GM12878 (cell line): ENCODE results near the gene SNAP91. TPM values are rescaled to one million over a fixed set of nuclear protein-coding genes. Genes with fewer than 3 reads are reported as not detected.
A peak's percentile ranks its signal among the peaks of the same experiment; 100 is the strongest.

ENCODE experiments used
- ATAC-seq: fragments of 200-7000 bp; cut with Tn5 transposase; 3 replicates; pipeline ENCODE4 v1.9.1; 2020; ENCODE audit warnings: mild to moderate bottlenecking, moderate library complexity
- Bru-seq: library from RNA; stranded (reverse); fragments of 400-500 nt; gene quantifications from one replicate; lab custom pipeline; 2021; lab: Mats Ljungman, UMichigan
- BruChase-seq, 2 experiments: library from RNA; stranded (reverse); fragments of 400-500 nt; gene quantifications; one replicate each; lab custom pipeline; 2021; lab: Mats Ljungman, UMichigan
- BruUV-seq: library from RNA; stranded (reverse); fragments of 400-500 nt; replicated peaks from 2 replicates; lab custom pipeline; 2021; lab: Mats Ljungman, UMichigan
- CTCF ChIA-PET: fragments of 300-600 bp; sonication (Branson Sonifier 250); formaldehyde crosslinking; extraction: SDS; loops from one replicate; lab custom pipeline; 2021; ENCODE audit warnings: inconsistent platforms; lab: Yijun Ruan, JAX
- POLR2A ChIA-PET: fragments of 350-600 bp; formaldehyde crosslinking; extraction: SDS; loops from one replicate; lab custom pipeline; 2021; ENCODE audit warnings: inconsistent platforms; lab: Charles Lee
- RAD21 ChIA-PET: fragments of 300-600 bp; sonication (Branson Sonifier 250); formaldehyde crosslinking; loops from one replicate; lab custom pipeline; 2023; ENCODE audit warnings: antibody characterized with exemption; ENCODE audit not compliant: unreplicated experiment; lab: Charles Lee
- SMC1A ChIA-PET: fragments of 300-600 bp; sonication (Branson Sonifier 250); formaldehyde crosslinking; loops from one replicate; lab custom pipeline; 2023; ENCODE audit not compliant: unreplicated experiment, uncharacterized antibody; lab: Charles Lee
- DNase-seq: peaks from one replicate; pipeline ENCODE4 v3.0.0-alpha.2; 2011; ENCODE audit warnings: low read depth, low spot score
- FAIRE-seq: peaks from 3 replicates; lab custom pipeline; 2011; peaks lifted over from hg19 to GRCh38; lab: Jason Lieb, UNC
- H2AFZ ChIP-seq: 2 replicates; pipeline ENCODE4 v1.6.0; 2011; ENCODE audit warnings: low read depth, low read length, control low read depth; ENCODE audit not compliant: control insufficient read depth
- H3K27ac ChIP-seq: 2 replicates; pipeline ENCODE4 v1.5.1; 2011; ENCODE audit warnings: control low read depth; ENCODE audit not compliant: control insufficient read depth, insufficient read depth
- H3K27me3 ChIP-seq, 2 experiments: replicated peaks in 1 of 2; 2 replicates each; pipeline versions ENCODE4 v1.6.0 to v1.6.1; 2011; ENCODE audit warnings: low read length in 1 of 2; ENCODE audit not compliant: control insufficient read depth in 2 of 2, insufficient read depth in 2 of 2
- H3K36me3 ChIP-seq, 2 experiments: 2 replicates each; pipeline ENCODE4 v1.5.1; 2011; ENCODE audit warnings: low read length in 1 of 2; ENCODE audit not compliant: control insufficient read depth in 2 of 2, insufficient read depth in 2 of 2
- H3K4me1 ChIP-seq: 2 replicates; pipeline ENCODE4 v1.6.1; 2011; ENCODE audit warnings: mild to moderate bottlenecking, low read length, moderate library complexity, mixed read lengths; ENCODE audit not compliant: control insufficient read depth, insufficient read depth
- H3K4me2 ChIP-seq: 2 replicates; pipeline ENCODE4 v1.6.0; 2011; ENCODE audit warnings: control low read depth; ENCODE audit not compliant: control insufficient read depth, insufficient read depth
- H3K4me3 ChIP-seq: fragments of 200-600 bp; sonication (generic); 2 replicates; pipeline ENCODE4 v1.5.1; 2016
- H3K79me2 ChIP-seq: 2 replicates; pipeline ENCODE4 v1.6.0; 2011; ENCODE audit warnings: low read length; ENCODE audit not compliant: control insufficient read depth, insufficient read depth
- H3K9ac ChIP-seq: 2 replicates; pipeline ENCODE4 v1.8.0; 2011; ENCODE audit warnings: low read length, control low read depth, mixed read lengths; ENCODE audit not compliant: control insufficient read depth, insufficient read depth
- H3K9me3 ChIP-seq: replicated peaks from 3 replicates; pipeline ENCODE4 v1.5.1; 2011; ENCODE audit warnings: mild to moderate bottlenecking, low read length; ENCODE audit not compliant: control insufficient read depth, insufficient read depth
- H4K20me1 ChIP-seq: 2 replicates; pipeline ENCODE4 v1.6.0; 2011; ENCODE audit not compliant: control insufficient read depth, insufficient read depth
- EED ChIP-seq: sonication (generic); IDR thresholded peaks from 2 replicates; pipeline ENCODE4 v1.6.1; 2016; ENCODE audit warnings: antibody characterized with exemption, low read depth
- GATAD2B ChIP-seq: fragments of 450-650 bp; conservative IDR thresholded peaks from 2 replicates; pipeline ENCODE4 v1.6.1; 2017; ENCODE audit warnings: low read depth, mild to moderate bottlenecking, moderate library complexity
- PML ChIP-seq: IDR thresholded peaks from 2 replicates; pipeline ENCODE4 v1.6.1; 2012; ENCODE audit warnings: low read length, inconsistent platforms
- RCOR1 ChIP-seq: conservative IDR thresholded peaks from 2 replicates; pipeline ENCODE4 v1.6.1; 2012; ENCODE audit warnings: low read depth, low read length, improper control_type of control experiment
- whole genome bisulfite sequencing: methylation state at CpG from one replicate; pipeline ENCODE4 v1.1.6; 2016; ENCODE audit warnings: low lambda C conversion rate; ENCODE audit not compliant: insufficient replicate concordance, insufficient coverage; ENCODE audit errors: missing lambda C conversion rate; 5-methylcytosine and 5-hydroxymethylcytosine counted together
- in situ Hi-C: fragments of 300-500 bp; cut with MboI; formaldehyde crosslinking; loops from 9 replicates; pipeline ENCODE4 v1.14.3; 2018; ENCODE audit warnings: mixed read lengths
- intact Hi-C: fragments of 100-400 bp; cut with micrococcal nuclease; formaldehyde crosslinking; loops from one replicate; pipeline ENCODE4 v1.14.2; 2022; ENCODE audit not compliant: unreplicated experiment
- long read RNA-seq, 2 experiments: library from polyadenylated mRNA; unstranded; transcript quantifications; one replicate each; pipeline ENCODE4 v2.0.0, GENCODE V29; 2019 to 2020
- polyA minus RNA-seq, 3 experiments: library from RNA; depleted of rRNA, polyadenylated mRNA; stranded (reverse); fragments of >200 nt; gene quantifications; 2 replicates each; pipeline ENCODE4 v1.2.3, GENCODE V29; 2011
- polyA plus RNA-seq, 11 experiments: library from polyadenylated mRNA; depleted of rRNA in 4 of 11; unstranded in 6 of 11; stranded (reverse) in 5 of 11; fragments of >200 nt; fragmentation: Nextera tagmentation in 4 of 11; fragmentation: Illumina TruSeq in 1 of 11; extraction: Ambion mirVana in 4 of 11; extraction: Trizol in 1 of 11; gene quantifications; 1 replicate in 1 of 11; 2 replicates in 10 of 11; pipeline versions ENCODE4 v1.2.1 to v1.2.3, GENCODE V29; 2011 to 2016; ENCODE audit warnings: inconsistent platforms in 2 of 11, missing spikeins in 2 of 11, low read depth in 1 of 11
- total RNA-seq, 4 experiments: library from RNA; depleted of rRNA in 3 of 4; stranded (reverse); fragments of >200 nt in 3 of 4; fragmentation: Illumina TruSeq in 1 of 4; extraction: Trizol in 1 of 4; gene quantifications; 2 replicates each; pipeline versions ENCODE4 v1.2.1 to v1.2.3, GENCODE V29; 2013 to 2021
- TF ChIP-seq, protein P1 (sequence below): fragments of 450-650 bp; IDR thresholded peaks from 2 replicates; pipeline ENCODE4 v1.6.1; 2017; ENCODE audit warnings: antibody characterized with exemption, mild to moderate bottlenecking, moderate library complexity
- TF ChIP-seq, protein P2 (sequence below): fragments of 450-650 bp; IDR thresholded peaks from 2 replicates; pipeline ENCODE4 v1.6.1; 2017; ENCODE audit warnings: mild to moderate bottlenecking, moderate library complexity

Gene SNAP91, protein sequence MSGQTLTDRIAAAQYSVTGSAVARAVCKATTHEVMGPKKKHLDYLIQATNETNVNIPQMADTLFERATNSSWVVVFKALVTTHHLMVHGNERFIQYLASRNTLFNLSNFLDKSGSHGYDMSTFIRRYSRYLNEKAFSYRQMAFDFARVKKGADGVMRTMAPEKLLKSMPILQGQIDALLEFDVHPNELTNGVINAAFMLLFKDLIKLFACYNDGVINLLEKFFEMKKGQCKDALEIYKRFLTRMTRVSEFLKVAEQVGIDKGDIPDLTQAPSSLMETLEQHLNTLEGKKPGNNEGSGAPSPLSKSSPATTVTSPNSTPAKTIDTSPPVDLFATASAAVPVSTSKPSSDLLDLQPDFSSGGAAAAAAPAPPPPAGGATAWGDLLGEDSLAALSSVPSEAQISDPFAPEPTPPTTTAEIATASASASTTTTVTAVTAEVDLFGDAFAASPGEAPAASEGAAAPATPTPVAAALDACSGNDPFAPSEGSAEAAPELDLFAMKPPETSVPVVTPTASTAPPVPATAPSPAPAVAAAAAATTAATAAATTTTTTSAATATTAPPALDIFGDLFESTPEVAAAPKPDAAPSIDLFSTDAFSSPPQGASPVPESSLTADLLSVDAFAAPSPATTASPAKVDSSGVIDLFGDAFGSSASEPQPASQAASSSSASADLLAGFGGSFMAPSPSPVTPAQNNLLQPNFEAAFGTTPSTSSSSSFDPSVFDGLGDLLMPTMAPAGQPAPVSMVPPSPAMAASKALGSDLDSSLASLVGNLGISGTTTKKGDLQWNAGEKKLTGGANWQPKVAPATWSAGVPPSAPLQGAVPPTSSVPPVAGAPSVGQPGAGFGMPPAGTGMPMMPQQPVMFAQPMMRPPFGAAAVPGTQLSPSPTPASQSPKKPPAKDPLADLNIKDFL
- total RNA-seq (2013; cell fraction: nucleolus; rRNA removed), result 5.0 and 5.1 TPM in 2 replicates
- 0.05 TPM in 1 of 2 replicates, not detected in the other for total RNA-seq (2014; rRNA removed)
- total RNA-seq (2014; rRNA removed; fragmentation: Illumina TruSeq; extraction: Trizol), result 0.18 TPM in 1 of 2 replicates, not detected in the other
- 0.33 and 0.35 TPM in 2 replicates for total RNA-seq (2021)
- not detected for polyA plus RNA-seq (2011; ENCODE audit: low read depth)
- 0.49 and 0.79 TPM in 2 replicates for polyA plus RNA-seq (2011; rRNA removed)
- 0.37 and 0.73 TPM in 2 replicates for polyA plus RNA-seq (2011; cell fraction: cytosol; rRNA removed)
- polyA plus RNA-seq (2011; cell fraction: nucleus; rRNA removed), result 0.85 and 0.94 TPM in 2 replicates
- not detected in 2 replicates for polyA plus RNA-seq (2012)
- 0.01 and 0.10 TPM in 2 replicates for polyA plus RNA-seq (2014; fragmentation: Illumina TruSeq; extraction: Trizol)
- polyA plus RNA-seq (2014; fragmentation: Nextera tagmentation; extraction: Ambion mirVana), result under 1 TPM; 0.02 to 0.08 TPM
- 0.17 and 0.22 TPM in 2 replicates for polyA plus RNA-seq (2014; rRNA removed)
- polyA plus RNA-seq (2016; fragmentation: Nextera tagmentation; extraction: Ambion mirVana), result under 1 TPM in 1 of 2 experiments, not detected in 1; 0.08 TPM
- 0.44 and 1.1 TPM in 2 replicates for polyA minus RNA-seq (2011; rRNA and poly(A)+ RNA removed)
- not detected in 2 replicates for polyA minus RNA-seq (2011; cell fraction: cytosol; rRNA and poly(A)+ RNA removed)
- polyA minus RNA-seq (2011; cell fraction: nucleus; rRNA and poly(A)+ RNA removed), result 1.4 and 1.6 TPM in 2 replicates
- percentile 37 among the genes with signal in this experiment for Bru-seq, nascent RNA
- BruChase-seq, experiment 1, labeled RNA remaining after a 6-hour chase, result percentile 34 among the genes with signal in this experiment
- percentile 29 among the genes with signal in this experiment for BruChase-seq, experiment 2, labeled RNA remaining after a 2-hour chase
- long read RNA-seq, experiment 1, result 0 reads
- long read RNA-seq, experiment 2, partial matches to known transcripts, result 0 of 1 reads
- long read RNA-seq, experiment 2, other reads (novel, unspliced or antisense), result 1 of 1 reads

DNA sequence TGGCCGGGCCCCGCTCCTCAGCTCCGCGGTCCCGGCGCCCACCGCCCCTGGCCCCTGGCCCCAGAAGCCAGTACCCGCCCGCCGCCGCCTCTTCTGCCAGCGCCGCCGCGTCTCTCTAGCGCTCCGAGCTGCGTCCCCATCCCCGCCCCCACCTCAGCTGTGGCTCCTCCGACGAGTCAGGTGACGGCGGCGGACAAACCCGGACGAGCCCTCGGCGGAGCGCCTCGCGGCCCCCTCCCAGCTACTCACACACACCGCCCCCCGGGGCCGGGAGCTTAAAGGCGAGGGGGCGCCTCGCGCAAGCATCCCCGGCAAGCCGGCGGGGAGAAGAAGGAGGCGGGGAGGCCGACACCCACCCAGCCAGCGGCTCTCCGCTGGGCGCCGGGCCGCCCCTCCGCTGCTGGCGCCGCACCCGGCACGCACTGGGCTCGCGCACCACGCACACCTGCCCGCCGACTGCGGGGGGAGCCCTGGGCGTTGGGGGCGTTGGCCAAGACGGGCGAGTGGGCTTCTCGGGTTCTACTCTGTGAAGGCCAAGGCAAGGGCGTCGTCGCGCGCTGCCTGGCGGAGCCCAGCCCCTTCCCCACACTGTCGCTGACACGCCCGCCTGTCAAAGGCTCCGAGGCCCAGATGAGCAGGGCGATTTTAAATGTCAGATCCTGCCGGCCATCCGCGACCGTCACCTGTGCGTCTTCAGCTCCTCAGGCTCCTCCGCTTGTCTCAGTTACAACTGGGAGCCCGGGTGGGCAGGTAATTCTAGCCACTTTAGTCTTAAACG, at the start of gene SNAP91:
TSS of gene SNAP91 (minus strand) at position 132 of the 778 bp plus-strand sequence. CDS start 1,174 bp downstream, outside the sequence.
- H3K9me3 ChIP-seq, result no peaks in the 10 kb centered on the region; the same call in 2 of the 3 replicates
- RAD21 ChIA-PET, result interaction anchor here (1.3 to 1.4 kb wide), 2 partner anchors 94 to 519 kb away, joined by 3 read pairs; no protein-coding TSS in a partner anchor
- WGBS, result 44% methylated on average over 17 of the region's 83 CpGs
- peak; percentile 79 for ATAC-seq
- H3K4me2 ChIP-seq, result peak within 1 kb of the TSS; percentile 55; the same call in 1 of the 2 replicates
- FAIRE-seq, result no peak
- no peaks in the 10 kb centered on the region for H3K36me3 ChIP-seq
- peaks cover 1 to 13% of the 10 kb centered on the region in 2 experiments; a peak in 2 of 4 replicates for H3K27me3 ChIP-seq
- no peaks in the 10 kb centered on the region for H3K79me2 ChIP-seq
- H3K9ac ChIP-seq, result no peak within 1 kb of the TSS
- H3K4me1 ChIP-seq, result no peaks in the 10 kb centered on the region
- POLR2A ChIA-PET, result interaction anchor here (1.0 to 1.5 kb wide), 2 partner anchors 150 to 151 kb away, joined by 3 read pairs; partner anchors contain the start of gene CYB5R4
- H3K4me3 ChIP-seq, result peak within 1 kb of the TSS; percentile 27; the same call in 1 of the 2 replicates
- SMC1A ChIA-PET, result interaction anchor here (1.7 kb wide), 1 partner anchor 13 kb away, joined by 5 read pairs; no protein-coding TSS in a partner anchor
- intact Hi-C loops, result no loop called here
- BruUV-seq, result no TSS peak
- H2AFZ ChIP-seq, result no peak within 1 kb of the TSS
- H3K27ac ChIP-seq, result no peak within 1 kb of the TSS
- no peak for DNase-seq
- CTCF ChIA-PET, result interaction anchor here (0.7 kb wide), 1 partner anchor 104 kb away, joined by 3 read pairs; no protein-coding TSS in a partner anchor
- no peaks in the 10 kb centered on the region for H4K20me1 ChIP-seq
- in situ Hi-C loops, result no loop called here
- TF ChIP-seq GATAD2B (0 out of 2 replicates have a peak, but pooled peaks have one; percentile 47), RCOR1 (no peak), EED (no peak), PML (no peak)
- TF ChIP-seq, protein P1, sequence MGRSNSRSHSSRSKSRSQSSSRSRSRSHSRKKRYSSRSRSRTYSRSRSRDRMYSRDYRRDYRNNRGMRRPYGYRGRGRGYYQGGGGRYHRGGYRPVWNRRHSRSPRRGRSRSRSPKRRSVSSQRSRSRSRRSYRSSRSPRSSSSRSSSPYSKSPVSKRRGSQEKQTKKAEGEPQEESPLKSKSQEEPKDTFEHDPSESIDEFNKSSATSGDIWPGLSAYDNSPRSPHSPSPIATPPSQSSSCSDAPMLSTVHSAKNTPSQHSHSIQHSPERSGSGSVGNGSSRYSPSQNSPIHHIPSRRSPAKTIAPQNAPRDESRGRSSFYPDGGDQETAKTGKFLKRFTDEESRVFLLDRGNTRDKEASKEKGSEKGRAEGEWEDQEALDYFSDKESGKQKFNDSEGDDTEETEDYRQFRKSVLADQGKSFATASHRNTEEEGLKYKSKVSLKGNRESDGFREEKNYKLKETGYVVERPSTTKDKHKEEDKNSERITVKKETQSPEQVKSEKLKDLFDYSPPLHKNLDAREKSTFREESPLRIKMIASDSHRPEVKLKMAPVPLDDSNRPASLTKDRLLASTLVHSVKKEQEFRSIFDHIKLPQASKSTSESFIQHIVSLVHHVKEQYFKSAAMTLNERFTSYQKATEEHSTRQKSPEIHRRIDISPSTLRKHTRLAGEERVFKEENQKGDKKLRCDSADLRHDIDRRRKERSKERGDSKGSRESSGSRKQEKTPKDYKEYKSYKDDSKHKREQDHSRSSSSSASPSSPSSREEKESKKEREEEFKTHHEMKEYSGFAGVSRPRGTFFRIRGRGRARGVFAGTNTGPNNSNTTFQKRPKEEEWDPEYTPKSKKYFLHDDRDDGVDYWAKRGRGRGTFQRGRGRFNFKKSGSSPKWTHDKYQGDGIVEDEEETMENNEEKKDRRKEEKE, result no peak
- TF ChIP-seq, protein P2, sequence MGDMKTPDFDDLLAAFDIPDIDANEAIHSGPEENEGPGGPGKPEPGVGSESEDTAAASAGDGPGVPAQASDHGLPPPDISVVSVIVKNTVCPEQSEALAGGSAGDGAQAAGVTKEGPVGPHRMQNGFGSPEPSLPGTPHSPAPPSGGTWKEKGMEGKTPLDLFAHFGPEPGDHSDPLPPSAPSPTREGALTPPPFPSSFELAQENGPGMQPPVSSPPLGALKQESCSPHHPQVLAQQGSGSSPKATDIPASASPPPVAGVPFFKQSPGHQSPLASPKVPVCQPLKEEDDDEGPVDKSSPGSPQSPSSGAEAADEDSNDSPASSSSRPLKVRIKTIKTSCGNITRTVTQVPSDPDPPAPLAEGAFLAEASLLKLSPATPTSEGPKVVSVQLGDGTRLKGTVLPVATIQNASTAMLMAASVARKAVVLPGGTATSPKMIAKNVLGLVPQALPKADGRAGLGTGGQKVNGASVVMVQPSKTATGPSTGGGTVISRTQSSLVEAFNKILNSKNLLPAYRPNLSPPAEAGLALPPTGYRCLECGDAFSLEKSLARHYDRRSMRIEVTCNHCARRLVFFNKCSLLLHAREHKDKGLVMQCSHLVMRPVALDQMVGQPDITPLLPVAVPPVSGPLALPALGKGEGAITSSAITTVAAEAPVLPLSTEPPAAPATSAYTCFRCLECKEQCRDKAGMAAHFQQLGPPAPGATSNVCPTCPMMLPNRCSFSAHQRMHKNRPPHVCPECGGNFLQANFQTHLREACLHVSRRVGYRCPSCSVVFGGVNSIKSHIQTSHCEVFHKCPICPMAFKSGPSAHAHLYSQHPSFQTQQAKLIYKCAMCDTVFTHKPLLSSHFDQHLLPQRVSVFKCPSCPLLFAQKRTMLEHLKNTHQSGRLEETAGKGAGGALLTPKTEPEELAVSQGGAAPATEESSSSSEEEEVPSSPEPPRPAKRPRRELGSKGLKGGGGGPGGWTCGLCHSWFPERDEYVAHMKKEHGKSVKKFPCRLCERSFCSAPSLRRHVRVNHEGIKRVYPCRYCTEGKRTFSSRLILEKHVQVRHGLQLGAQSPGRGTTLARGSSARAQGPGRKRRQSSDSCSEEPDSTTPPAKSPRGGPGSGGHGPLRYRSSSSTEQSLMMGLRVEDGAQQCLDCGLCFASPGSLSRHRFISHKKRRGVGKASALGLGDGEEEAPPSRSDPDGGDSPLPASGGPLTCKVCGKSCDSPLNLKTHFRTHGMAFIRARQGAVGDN, result peak; percentile 20; the same call in 1 of the 2 replicates
